OCI-LY1 (cell line): ENCODE results near the gene ZNF747.
A peak's percentile ranks its signal among the peaks of the same experiment; 100 is the strongest.
"Not testable (repeated sequence)": the region's sequence is repeated elsewhere in the genome, so short reads cannot be mapped to it uniquely, and the experiment has no call there.

Source experiments
- H2AFZ ChIP-seq: fragments of 200-600 bp; sonication (generic), shearing (Covaris generic); 2 replicates; pipeline ENCODE4 v1.6.0; 2014; ENCODE audit warnings: antibody characterized with exemption, mild to moderate bottlenecking, low read length
- H3F3A ChIP-seq: fragments of 200-600 bp; sonication (generic), shearing (Covaris generic); 2 replicates; pipeline ENCODE4 v1.6.0; 2014; ENCODE audit warnings: mild to moderate bottlenecking, antibody characterized with exemption, low read length, moderate library complexity; ENCODE audit not compliant: insufficient read depth
- H3K27ac ChIP-seq: fragments of 200-600 bp; sonication (generic); 2 replicates; pipeline ENCODE4 v1.5.1; 2014; ENCODE audit warnings: low read length, mixed run types, mild to moderate bottlenecking, low read depth; ENCODE audit not compliant: poor library complexity, severe bottlenecking
- H3K27me3 ChIP-seq: fragments of 200-600 bp; sonication (generic); 2 replicates; pipeline ENCODE4 v1.6.0; 2014; ENCODE audit warnings: antibody characterized with exemption, mild to moderate bottlenecking, low read length, moderate library complexity; ENCODE audit not compliant: insufficient read depth
- H3K36me3 ChIP-seq: fragments of 200-600 bp; sonication (generic); 2 replicates; pipeline ENCODE4 v1.6.1; 2014; ENCODE audit warnings: mild to moderate bottlenecking, antibody characterized with exemption, low read length, moderate library complexity, mixed read lengths; ENCODE audit not compliant: insufficient read depth
- H3K4me1 ChIP-seq: fragments of 200-600 bp; sonication (generic); 2 replicates; pipeline ENCODE4 v1.5.1; 2014; ENCODE audit warnings: mild to moderate bottlenecking, low read length, moderate library complexity; ENCODE audit not compliant: insufficient read depth, severe bottlenecking
- H3K4me2 ChIP-seq: fragments of 200-600 bp; sonication (generic), shearing (Covaris generic); 2 replicates; pipeline ENCODE4 v1.6.1; 2014; ENCODE audit warnings: low read length
- H3K4me3 ChIP-seq: fragments of 200-600 bp; sonication (generic); 2 replicates; pipeline ENCODE4 v1.5.1; 2014; ENCODE audit warnings: low read length, low read depth, mild to moderate bottlenecking, mixed read lengths; ENCODE audit not compliant: poor library complexity, severe bottlenecking
- H3K79me2 ChIP-seq: fragments of 200-600 bp; shearing (Covaris generic); 2 replicates; pipeline ENCODE4 v1.6.1; 2016; ENCODE audit warnings: mixed run types, low read length, mixed read lengths; ENCODE audit not compliant: insufficient read depth
- H3K9ac ChIP-seq: fragments of 200-600 bp; sonication (generic), shearing (Covaris generic); 2 replicates; pipeline ENCODE4 v1.6.1; 2014; ENCODE audit warnings: mild to moderate bottlenecking, low read length, mixed read lengths
- H3K9me2 ChIP-seq: fragments of 200-600 bp; sonication (generic), shearing (Covaris generic); 2 replicates; pipeline ENCODE4 v1.6.1; 2014; ENCODE audit warnings: low read depth, mild to moderate bottlenecking, low read length, mixed read lengths
- H3K9me3 ChIP-seq: fragments of 200-600 bp; shearing (Covaris generic); 2 replicates; pipeline ENCODE4 v1.6.1; 2014; ENCODE audit warnings: low read length, mixed read lengths
- H4K20me1 ChIP-seq: fragments of 200-600 bp; sonication (generic), shearing (Covaris generic); 2 replicates; pipeline ENCODE4 v1.6.0; 2016; ENCODE audit warnings: mild to moderate bottlenecking, low read length; ENCODE audit not compliant: insufficient read depth
- CTCF ChIP-seq: fragments of 200-600 bp; sonication (generic), shearing (Covaris generic); IDR thresholded peaks from 2 replicates; pipeline ENCODE4 v1.5.1; 2017; ENCODE audit warnings: mild to moderate bottlenecking, antibody characterized with exemption, low read length, moderate library complexity, mixed read lengths
- EZH2 ChIP-seq: fragments of 200-600 bp; sonication (generic), shearing (Covaris generic); IDR thresholded peaks from 2 replicates; pipeline ENCODE4 v1.8.0; 2017; ENCODE audit warnings: borderline replicate concordance, mixed run types, mild to moderate bottlenecking, antibody characterized with exemption, low read length, moderate library complexity, mixed read lengths

ZNF747 gene

DNA sequence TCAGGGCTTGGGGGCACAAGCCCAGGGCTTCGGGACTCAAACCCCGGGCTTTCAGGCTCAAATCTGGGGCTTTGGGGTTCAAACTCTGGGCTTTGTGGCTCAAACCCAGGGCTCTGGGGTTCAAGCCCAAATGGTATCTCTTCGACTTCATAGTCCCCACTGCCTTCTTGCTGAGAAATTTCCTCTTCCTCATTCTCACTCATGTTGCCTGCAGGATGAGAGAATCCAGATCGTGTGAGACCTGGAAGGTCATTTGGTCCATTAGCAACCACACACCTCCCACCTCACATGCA, 8.9 kb downstream of the ZNF747 start:
- peaks cover 9% of the 10 kb centered on the region for H3F3A ChIP-seq
- no peaks in the 10 kb centered on the region for H4K20me1 ChIP-seq
- H3K36me3 ChIP-seq, result peaks cover 13% of the 10 kb centered on the region; the same call in 1 of the 2 replicates
- H3K9me3 ChIP-seq, result no peaks in the 10 kb centered on the region
- no peak overlapping the region for H2AFZ ChIP-seq
- peak overlapping the region; percentile 34 for H3K27ac ChIP-seq
- H3K9me2 ChIP-seq, result no peaks in the 10 kb centered on the region
- H3K4me3 ChIP-seq, result peak overlapping the region; percentile 70
- H3K4me2 ChIP-seq, result peak overlapping the region; percentile 99
- peaks cover 52% of the 10 kb centered on the region for H3K4me1 ChIP-seq
- peak overlapping the region; percentile 92 for H3K9ac ChIP-seq
- no peaks in the 10 kb centered on the region for H3K27me3 ChIP-seq
- no peaks in the 10 kb centered on the region for H3K79me2 ChIP-seq
- TF ChIP-seq EZH2 (no peak), CTCF (no peak)

DNA sequence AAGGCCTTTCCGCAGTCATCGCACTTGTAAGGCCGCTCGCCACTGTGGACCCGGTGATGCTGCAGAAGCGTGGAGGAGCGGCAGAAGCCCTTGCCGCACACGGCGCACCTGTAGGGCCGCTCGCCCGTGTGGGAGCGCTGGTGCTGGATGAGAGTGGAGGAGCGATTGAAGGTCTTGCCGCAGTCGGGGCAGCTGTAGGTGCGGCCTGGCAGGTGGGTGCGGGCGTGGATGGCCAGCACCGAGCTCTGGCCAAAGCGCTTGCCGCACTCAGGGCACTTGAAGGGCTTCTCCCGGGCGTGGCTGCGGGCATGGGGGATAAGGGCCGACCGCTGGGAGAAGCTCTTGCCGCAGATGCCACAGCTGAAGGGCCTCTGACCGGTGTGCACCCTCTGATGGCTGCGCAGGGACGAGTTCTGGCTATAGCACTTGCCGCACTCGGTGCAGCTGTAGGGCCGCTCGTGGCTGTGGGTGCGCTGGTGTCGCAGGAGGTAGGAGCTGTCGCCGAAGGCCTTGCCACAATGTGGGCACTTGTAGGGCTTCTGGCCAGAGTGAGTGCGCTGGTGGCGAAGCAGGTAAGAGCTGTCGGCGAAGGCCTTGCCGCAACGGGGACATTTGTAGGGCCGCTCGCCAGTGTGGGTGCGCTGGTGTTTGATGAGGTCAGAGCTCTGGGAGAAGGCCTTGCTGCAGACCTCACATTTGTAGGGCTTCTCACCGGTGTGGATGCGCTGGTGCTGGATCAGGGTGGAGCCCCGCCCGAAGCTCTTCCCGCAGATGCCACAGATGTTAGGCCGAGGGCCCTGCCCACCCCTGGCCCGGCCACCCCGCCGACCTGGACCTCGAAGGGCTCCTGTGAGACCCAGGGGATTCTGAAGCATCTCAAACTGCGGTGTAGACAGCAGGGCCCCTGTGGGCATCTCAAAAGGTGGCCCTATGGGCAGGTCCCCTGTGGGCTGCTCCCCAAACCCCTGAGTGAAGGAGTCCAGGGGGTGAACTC, 9.8 kb downstream of the ZNF747 start:
- H3K4me2 ChIP-seq, result 0 out of 2 replicates have a peak overlapping the region, but pooled peaks have one; percentile 24
- no peaks in the 10 kb centered on the region for H4K20me1 ChIP-seq
- peaks cover 43% of the 10 kb centered on the region for H3K4me1 ChIP-seq
- H3K36me3 ChIP-seq, result peaks cover 18% of the 10 kb centered on the region; the same call in 1 of the 2 replicates
- H3K4me3 ChIP-seq, result no peak overlapping the region
- no peak overlapping the region for H2AFZ ChIP-seq
- no peak overlapping the region for H3K27ac ChIP-seq
- no peak overlapping the region for H3K9ac ChIP-seq
- peaks cover 6% of the 10 kb centered on the region for H3F3A ChIP-seq
- H3K9me2 ChIP-seq, result no peaks in the 10 kb centered on the region
- H3K79me2 ChIP-seq, result no peaks in the 10 kb centered on the region
- no peaks in the 10 kb centered on the region for H3K9me3 ChIP-seq
- no peak for TF ChIP-seq CTCF
- TF ChIP-seq EZH2, result no peak
- H3K27me3 ChIP-seq, result no peaks in the 10 kb centered on the region

- H3K36me3 ChIP-seq, result peaks cover 27% of the 10 kb centered on the region
- H4K20me1 ChIP-seq, result no peaks in the 10 kb centered on the region
- no peak overlapping the region for H3K9ac ChIP-seq
- H3K4me1 ChIP-seq, result peaks cover 39% of the 10 kb centered on the region
- H2AFZ ChIP-seq, result no peak overlapping the region
- H3K4me2 ChIP-seq, result peak overlapping the region; percentile 24; the same call in 1 of the 2 replicates
- H3F3A ChIP-seq, result peaks cover 6% of the 10 kb centered on the region
- TF ChIP-seq CTCF (no peak), EZH2 (no peak)
- H3K27me3 ChIP-seq, result no peaks in the 10 kb centered on the region
- no peaks in the 10 kb centered on the region for H3K9me3 ChIP-seq
- no peaks in the 10 kb centered on the region for H3K9me2 ChIP-seq
- no peak overlapping the region for H3K4me3 ChIP-seq
- H3K79me2 ChIP-seq, result no peaks in the 10 kb centered on the region
- peak overlapping the region; percentile 72 for H3K27ac ChIP-seq
These were observed 10.7 kb downstream of the ZNF747 start for GRCh38 chr16:30523768-30524574.

DNA sequence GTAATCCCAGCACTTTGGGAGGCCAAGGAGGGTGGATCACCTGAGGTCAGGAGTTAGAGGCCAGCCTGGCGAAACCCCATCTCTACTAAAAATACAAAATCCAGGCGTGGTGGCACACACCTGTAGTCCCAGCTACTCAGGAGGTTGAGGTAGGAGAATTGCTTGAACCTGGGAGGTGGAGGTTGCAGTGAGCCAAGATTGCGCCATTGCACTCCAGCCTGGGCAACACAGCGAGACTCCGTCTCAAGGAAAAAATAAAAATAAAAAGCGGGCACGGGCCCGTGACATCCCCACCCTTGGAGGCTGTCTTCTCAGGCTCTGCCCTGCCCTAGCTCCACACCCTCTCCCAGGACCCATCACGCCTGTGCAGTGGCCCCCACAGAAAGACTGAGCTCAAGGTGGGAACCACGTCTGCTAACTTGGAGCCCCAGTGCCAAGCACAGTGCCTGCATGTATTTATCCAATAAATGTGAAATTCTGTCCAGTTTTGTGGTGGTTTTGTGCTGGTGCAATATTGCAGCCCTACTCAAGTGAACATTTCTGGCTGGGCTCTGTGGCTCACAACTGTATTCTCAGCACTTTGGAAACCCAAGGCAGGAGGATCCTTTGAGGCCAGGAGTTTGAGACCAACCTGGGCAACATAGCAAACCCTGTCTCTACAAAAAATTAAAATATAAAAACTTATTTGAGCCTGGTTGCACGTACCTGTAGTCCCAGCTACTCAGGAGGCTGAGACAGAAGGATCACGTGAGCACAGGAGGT, 11.8 kb downstream of the ZNF747 start:
- Histone ChIP-seq H3K4me1 (peaks cover 28% of the 10 kb centered on the region), H3K27ac (peak overlapping the region; percentile 54), H3K36me3 (peaks cover 37% of the 10 kb centered on the region)
- not testable (repeated sequence) for H3K4me2 ChIP-seq, H3K27me3 ChIP-seq, H3F3A ChIP-seq, H3K9me2 ChIP-seq, H3K9me3 ChIP-seq, H4K20me1 ChIP-seq, H3K4me3 ChIP-seq, H3K9ac ChIP-seq, H3K79me2 ChIP-seq, H2AFZ ChIP-seq
